Subcutaneous abdominal adipose tissue (tissue), 5 donors: ENCODE results near the gene PECR.
"Not testable (repeated sequence)": the region's sequence is repeated elsewhere in the genome, so short reads cannot be mapped to it uniquely, and the experiment has no call there.

Source experiments
- H3K27ac ChIP-seq: one replicate; pipeline ENCODE4 v1.7.0; 2013; ENCODE audit warnings: low read depth, mild to moderate bottlenecking, inconsistent platforms, low read length, moderate library complexity
- H3K27me3 ChIP-seq, 5 donors: one replicate each; pipeline ENCODE4 v1.7.0; 2013; ENCODE audit warnings: low read length in 5 of 5, inconsistent platforms in 1 of 5; ENCODE audit not compliant: control insufficient read depth in 5 of 5, insufficient read depth in 4 of 5
- H3K36me3 ChIP-seq, 5 donors: one replicate each; pipeline ENCODE4 v1.7.0; 2013; ENCODE audit warnings: low read length in 5 of 5; ENCODE audit not compliant: control insufficient read depth in 5 of 5, insufficient read depth in 5 of 5
- H3K4me1 ChIP-seq, 5 donors: one replicate each; pipeline ENCODE4 v1.7.0; 2013; ENCODE audit warnings: low read length in 5 of 5, mild to moderate bottlenecking in 3 of 5, moderate library complexity in 1 of 5; ENCODE audit not compliant: control insufficient read depth in 5 of 5, insufficient read depth in 5 of 5
- H3K4me3 ChIP-seq, 5 donors: one replicate each; pipeline ENCODE4 v1.7.0; 2013; ENCODE audit warnings: low read length in 5 of 5, low read depth in 1 of 5
- H3K9ac ChIP-seq, 5 donors: one replicate each; pipeline ENCODE4 v1.7.0; 2013; ENCODE audit warnings: low read length in 5 of 5, mild to moderate bottlenecking in 4 of 5, moderate library complexity in 3 of 5
- H3K9me3 ChIP-seq, 5 donors: one replicate each; pipeline ENCODE4 v1.7.0; 2013; ENCODE audit warnings: low read length in 5 of 5; ENCODE audit not compliant: control insufficient read depth in 5 of 5
- donor health status: healthy.
- donor health status: healthy.
- donor health status: healthy.
- donor health status: healthy.
- donor health status: healthy.

The PECR gene

DNA sequence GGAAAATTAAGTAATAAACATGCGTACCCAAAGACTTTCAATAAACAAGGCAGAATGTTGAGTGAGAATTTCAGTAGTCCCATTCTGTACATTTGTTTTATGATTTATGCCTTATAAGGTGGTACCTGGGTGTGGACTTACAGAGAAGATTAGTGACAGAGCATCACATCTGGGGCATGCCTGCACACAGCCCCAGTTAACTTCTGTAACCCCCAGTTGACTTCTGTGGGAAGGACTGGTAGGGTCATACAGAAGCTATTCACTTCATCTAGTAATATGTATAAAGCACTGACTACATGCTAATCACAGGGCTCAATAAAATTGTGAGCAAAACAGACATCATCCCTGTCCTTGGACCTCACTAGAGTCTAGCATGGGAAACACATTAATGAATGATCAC lies 84.4 kb downstream of the PECR start:
- H3K9ac ChIP-seq, result no peak overlapping the region
- H3K36me3 ChIP-seq, result peaks cover 14 to 36% (median 33%) of the 10 kb centered on the region in 5 donors
- H3K4me1 ChIP-seq, result peaks cover 0 to 8% (median 0%) of the 10 kb centered on the region in 5 donors
- no peaks in the 10 kb centered on the region for H3K9me3 ChIP-seq
- no peaks in the 10 kb centered on the region for H3K27me3 ChIP-seq
- H3K4me3 ChIP-seq, result no peak overlapping the region
- no peak overlapping the region for H3K27ac ChIP-seq

GRCh38 chr2:215994911-215995310 lies 86.7 kb downstream of the PECR start:
- Histone ChIP-seq H3K4me3 (no peak overlapping the region), H3K27me3 (no peaks in the 10 kb centered on the region), H3K9ac (no peak overlapping the region), H3K9me3 (peaks cover 0 to 6% (median 0%) of the 10 kb centered on the region in 5 donors), H3K4me1 (peaks cover 0 to 6% (median 0%) of the 10 kb centered on the region in 5 donors), H3K27ac (peak overlapping the region; percentile 29), H3K36me3 (peaks cover 10 to 30% (median 28%) of the 10 kb centered on the region in 5 donors)

GRCh38 chr2:215988556-215989207 lies 92.9 kb downstream of the PECR start:
- not testable (repeated sequence) for H3K9me3 ChIP-seq, H3K9ac ChIP-seq, H3K4me1 ChIP-seq, H3K4me3 ChIP-seq, H3K27me3 ChIP-seq, H3K27ac ChIP-seq
- peaks cover 0 to 11% (median 6%) of the 10 kb centered on the region in 5 donors for H3K36me3 ChIP-seq
